Activated CD8-positive, alpha-beta memory T cell treated with anti-CD3 and anti-CD28 coated beads for 48 hours (primary cell): ENCODE results near the gene KIAA1671.

ENCODE experiments used
- DNase-seq, 3 experiments: peaks; one replicate each; pipeline ENCODE4 v3.0.0-alpha.2; 2020; ENCODE audit warnings: low read depth in 2 of 3, low spot score in 2 of 3

The KIAA1671 gene

DNA sequence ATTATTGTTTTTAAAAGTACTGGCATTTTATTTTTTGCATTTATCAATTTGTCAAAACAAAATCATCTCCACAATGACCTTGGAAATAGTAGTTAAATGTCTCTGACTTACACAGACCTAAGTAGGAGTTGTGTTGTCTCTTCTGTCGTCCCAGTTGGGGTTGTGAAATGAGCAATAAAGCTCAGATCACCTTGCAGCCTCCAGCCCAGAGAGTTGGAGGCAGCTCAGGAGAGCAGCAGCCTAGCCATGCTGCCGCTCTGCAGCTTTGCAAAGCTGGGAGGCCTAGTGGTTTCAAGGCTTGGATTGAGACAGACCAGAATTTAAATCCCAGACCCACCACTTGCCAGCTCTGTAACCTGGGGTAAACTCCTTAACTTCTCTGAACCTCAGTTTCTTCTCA lies 181.9 kb downstream of the KIAA1671 start:
- DNase-seq: no peak

DNA sequence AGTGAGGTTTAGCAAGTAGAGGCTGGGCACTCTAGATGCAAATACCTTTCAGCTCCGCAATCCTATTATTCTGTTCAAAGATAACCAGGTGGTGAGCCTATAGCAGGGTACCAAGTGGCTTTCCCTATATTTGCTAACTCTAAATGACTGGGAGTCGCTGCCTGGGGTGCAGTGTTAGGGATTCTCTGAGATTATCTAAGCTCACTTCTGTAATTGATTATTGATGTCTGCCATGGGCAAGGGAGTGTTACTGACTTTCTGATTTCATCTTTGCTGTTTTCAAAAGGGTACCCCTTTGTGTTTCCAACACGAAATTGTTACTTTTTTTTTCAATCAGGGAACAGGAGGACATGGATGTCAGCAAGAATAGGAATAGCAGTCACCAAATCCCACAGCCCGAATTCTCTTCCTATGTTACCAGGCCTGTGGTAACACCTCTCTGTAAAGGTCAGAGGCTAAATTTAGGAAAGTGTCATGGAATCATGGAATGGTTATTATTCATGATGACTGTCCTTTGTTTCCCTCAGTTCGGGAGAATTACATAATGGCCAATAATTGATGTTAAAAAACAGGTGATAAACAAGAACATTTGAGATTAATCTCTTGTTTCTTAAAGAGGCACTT lies 184.5 kb downstream of the KIAA1671 start:
- DNase-seq: no peak

DNA sequence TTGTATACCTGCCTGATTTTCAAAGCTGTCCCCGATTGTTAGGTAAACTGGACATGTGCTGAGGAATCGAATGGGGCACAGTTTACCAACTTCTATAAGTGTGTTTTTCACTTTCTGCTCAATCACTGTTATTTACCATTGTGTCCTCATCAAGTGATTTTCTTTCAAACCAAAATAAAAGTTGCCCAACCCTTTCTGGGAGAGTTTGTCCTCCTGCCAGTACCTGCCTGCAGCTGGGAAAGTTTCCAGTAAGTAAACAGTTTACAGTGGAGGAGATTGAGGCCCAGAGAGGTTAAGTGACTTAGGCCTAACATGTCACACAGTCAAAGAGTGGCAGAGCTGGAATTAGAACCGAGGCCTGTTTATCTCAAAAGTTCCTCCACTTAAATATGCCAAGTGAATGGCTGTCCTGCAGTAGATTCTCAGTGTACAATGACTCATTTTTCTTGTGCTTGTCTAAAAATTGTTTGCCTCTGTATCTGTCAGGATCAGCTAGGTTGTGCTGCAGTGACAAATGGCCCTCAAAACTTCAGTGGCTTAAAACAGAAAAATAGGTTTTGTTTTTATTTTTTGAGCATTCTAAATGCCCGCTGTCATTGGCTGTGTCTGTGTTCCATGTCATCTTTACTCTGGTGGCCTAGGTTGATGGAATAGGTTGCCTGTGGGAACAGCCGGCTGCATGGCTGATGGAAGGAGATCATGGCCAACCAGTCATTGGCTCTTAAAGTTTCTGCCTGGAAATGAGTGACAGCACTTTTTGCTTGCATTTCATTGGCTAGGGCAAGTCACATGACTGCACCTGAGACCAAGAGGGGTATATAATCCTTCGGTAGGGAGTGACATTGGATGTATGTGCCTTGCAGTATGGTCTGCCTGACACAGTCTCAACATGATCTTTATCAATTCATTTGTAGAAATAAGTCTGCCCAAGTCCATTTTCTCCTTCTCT lies 185.3 kb downstream of the KIAA1671 start:
- DNase-seq: no peak

DNA sequence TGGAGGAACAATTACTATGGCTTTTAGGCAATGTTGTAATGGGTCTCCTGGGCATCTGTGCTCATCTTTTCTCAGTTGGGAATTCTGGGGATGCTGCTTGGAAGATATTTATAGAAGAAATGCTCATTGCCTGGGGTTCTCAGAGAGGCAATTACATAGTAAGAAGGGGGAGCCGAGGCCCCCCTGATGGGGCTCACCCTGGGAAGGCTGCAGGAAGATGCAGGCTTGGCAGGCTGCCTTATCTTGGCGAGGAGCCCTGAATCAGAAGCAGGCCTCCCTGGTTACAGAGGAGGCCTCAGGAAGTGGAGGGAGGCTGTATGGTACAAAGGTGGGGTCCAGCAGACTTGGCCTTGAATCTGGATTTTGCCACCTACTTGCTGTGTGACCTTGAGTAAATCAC lies 186.5 kb downstream of the KIAA1671 start:
- DNase-seq: no peak

DNA sequence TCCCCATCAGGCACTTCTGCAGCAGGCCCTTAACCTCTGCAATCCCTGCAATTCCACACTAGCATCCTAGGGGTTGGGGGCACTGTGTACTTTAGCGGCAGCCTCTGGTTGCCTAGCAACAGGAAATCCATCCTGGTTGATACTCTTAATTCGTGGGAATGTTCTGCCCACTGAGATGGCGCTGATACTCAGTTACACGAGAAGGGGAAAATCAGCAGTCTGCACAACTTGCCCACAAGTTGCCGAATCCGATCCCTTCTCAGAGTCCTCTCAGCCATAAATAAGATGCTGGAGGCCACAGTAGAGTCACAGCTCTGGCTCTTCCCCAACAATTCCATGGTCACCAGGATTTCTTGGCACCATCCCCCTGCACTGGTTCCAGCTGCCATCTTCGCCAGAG lies 189.6 kb downstream of the KIAA1671 start:
- DNase-seq: no peak

DNA sequence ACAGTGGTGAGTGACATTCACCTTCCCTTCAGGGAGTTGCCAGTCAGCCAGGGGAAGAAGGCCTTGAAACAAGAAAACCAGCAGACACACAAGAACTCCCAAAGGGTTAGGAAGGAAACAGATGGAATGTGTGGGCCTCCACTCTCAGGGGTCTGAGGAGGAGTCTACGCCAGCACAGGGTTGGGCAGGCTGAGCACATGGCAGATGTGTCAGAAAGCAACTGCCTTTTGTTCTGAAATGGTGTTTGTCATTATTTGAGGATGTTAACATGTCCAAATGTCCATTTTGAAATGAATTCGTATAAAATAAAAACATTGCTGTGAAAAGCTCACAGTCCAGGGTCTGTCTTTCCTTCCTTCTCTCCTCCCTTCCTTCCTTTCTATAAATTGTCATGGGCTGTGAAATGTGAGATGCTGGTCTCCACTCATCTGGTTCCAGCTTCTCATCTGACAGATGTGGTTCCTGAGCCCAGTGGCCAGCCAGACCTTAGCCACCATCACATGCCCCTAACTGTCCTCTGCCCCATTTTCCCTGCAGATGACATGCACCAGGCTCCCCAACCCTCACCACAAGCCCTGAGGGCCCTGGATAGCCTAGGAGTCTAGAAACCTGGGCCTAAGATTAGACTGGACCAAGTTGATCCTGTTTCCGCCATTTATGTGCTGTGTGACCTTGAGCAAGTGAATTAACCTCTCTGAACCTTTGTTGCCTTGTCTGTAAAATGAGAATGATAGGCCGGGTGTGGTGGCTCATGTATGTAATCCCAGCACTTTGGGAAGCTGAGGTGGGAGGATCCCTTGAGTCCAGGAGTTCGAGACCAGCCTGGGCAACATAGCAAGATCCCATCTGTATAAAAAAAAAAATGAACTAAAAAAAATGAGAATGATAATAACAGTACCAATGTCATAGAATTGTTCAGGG lies 190.9 kb downstream of the KIAA1671 start:
- no peak for DNase-seq

DNA sequence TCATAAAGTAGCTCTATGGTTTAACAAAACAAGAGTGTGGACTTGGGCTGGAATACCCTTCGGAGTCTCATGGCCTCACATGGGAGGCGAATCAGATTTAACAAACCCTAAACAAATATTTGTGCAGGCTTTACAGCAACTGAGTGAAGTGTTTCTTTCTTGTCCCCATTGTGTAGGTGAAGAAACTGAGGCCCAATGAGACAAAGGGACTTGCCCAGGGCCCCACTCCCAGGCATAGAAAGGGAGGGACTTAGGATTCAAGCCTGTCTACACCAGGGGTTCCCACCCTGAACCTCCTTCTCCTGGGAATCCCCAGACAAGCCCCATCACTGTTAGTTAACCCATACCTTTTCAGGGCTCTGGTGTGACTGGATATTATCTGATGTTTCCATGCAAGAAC lies 192.0 kb downstream of the KIAA1671 start:
- DNase-seq: no peak

DNA sequence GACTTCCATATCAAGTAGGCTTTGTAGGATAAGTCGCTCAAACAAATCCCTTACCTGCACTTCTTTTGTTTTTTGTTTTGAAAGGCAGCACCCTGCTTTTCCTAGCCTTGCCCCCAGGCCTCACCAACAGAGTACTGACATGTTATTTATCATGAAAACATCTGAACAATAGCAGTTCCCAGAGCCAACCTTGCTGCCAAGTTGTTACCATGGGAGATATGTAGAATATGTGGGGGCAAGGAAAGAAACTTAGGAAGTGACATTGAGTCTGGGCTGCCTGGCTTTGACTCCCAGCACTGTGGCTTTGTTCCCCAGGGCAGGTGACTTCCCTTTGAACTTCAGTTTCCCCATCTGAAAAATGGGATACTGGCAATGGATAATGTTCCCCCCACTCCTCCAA lies 193.8 kb downstream of the KIAA1671 start:
- DNase-seq: no peak

DNA sequence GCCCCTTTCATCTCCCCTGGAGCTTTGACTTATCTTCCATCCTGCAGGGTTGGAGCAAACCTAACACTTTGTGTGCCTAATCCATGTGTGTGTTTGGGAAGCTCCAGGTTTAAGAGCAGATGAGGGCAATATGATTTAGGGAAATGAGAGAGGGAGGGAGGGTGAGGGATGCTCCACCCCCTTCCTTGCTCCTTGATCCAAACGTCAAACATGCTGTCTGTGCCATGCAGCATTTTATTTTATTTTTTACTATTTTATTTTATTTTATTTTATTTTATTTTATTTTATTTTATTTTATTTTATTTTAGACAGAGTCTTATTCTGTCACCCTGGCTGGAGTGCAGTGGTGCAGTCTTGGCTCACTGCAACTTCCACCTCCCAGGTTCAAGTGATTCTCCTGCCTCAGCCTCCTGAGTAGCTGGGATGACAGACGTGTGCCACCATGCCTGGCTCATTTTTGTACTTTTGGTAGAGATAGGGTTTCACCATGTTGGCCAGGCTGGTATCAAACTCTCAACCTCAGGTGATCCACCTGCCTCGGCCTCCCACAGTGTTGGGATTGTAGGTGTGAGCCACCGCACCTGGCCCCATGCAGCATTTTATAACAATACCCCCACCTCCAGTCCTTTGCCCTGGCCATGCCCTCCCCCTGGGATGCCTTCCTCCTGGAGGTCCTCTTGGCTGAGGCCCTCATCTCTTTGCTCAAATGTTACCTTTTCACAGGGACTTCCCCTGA lies 194.6 kb downstream of the KIAA1671 start:
- no peak for DNase-seq

DNA sequence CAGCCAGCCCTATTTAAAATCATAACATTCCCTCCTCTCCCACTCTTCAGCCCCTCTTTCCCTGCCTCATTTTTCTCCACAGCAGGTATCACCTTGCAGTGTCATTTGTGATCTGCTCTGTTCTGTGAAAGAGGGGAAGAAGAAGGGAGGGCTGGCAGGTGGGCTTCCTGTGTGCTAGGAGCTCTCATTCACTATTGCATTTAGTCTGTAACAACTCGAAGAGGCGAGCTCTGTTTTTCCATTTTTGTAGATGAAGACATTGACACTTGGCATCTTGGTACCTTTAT lies 195.1 kb downstream of the KIAA1671 start:
- no peak for DNase-seq

DNA sequence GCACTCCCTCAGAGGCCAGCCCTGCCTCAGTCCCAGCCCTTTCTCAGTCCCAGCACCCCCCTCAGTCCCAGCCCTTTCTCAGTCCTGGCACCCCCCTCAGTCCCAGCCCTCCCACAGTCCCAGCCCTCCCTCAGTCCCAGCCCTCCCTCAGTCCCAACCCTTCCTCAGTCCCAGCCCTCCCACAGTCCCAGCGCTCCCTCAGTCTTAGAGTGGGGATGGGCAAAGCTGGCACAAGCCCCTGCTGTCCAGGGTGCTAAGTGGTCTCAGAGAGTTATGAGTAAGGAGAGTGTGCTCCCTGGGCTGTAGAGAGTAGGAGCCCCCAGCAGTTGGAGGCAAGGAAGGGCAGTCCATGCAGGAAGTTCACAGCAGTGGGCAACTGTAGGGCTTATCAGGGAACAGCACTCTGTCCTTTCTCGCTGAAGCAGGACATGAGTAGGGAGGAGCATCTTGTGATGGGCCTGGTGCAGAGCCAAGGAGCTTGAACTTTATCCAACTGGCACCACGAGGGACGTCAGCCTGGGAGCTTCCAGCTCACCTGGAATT lies 195.7 kb downstream of the KIAA1671 start:
- no peak for DNase-seq

DNA sequence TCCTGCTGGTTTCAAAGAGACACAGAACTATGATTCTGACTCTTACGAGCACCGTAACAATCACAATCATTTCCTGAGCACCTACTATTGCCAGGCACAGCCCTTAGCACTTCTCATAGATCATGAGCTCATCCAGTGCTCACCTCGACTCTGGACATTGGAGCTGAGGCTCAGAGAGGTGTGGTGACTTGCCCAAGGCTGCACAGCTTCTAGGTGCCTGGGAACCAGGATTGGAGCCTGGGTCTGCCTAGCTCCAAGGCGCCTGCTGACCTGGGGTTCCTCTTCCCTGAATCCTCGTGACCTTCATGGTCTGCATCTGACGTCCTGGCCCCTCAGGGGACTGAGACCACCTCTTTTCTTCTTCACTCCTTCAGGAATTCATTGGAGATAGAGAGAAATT lies 196.5 kb downstream of the KIAA1671 start:
- no peak for DNase-seq

DNA sequence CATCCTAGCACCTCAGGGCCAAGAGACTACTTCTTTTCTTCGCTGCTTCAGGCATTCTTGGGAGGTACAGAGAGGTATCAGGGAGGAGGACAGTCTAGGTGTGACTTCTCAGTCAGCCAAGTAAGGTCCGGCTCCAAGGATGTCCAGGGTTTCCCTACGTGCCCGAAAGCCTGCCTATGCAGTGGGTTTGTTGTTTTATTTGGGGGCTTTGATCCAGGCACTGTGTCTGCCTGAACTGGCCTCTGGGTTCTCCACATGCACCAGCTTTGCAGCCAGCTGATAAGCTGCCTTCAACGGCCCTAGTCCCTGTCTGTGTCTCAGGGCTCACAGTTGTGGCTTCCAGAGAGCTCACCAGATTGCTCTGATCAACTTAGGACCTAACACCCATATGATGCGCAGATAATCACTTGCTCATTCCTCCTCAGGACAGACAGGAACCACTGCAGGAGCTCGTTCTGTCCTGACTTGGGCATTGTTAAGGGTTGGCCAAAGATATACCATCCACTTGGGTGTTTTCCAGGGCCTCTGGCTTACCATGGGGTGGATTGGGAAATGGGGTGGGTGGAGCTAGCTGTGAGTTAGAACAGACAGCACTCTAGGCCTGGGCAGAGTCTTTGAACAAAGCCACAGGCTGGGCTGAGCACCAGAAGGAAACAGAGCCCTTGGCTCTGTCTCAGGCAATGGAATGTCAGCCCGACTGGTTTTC lies 201.6 kb downstream of the KIAA1671 start:
- no peak for DNase-seq

DNA sequence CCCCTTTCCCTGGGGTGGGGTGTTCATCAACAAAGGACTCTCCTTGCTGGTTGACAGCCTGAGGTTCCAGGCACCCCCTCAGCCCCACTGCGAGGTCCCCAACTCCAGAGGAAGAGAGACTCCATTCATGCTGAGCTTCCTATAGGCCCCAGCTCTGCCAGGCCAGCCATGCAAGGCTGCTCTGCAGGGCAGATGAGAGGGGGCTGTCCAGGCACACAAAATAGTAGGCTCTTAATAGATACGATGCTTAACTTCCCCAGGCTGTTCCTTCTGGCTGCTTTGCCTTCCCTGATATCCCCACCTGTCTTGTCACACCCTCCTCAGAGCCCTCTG lies 202.1 kb downstream of the KIAA1671 start:
- no peak for DNase-seq

DNA sequence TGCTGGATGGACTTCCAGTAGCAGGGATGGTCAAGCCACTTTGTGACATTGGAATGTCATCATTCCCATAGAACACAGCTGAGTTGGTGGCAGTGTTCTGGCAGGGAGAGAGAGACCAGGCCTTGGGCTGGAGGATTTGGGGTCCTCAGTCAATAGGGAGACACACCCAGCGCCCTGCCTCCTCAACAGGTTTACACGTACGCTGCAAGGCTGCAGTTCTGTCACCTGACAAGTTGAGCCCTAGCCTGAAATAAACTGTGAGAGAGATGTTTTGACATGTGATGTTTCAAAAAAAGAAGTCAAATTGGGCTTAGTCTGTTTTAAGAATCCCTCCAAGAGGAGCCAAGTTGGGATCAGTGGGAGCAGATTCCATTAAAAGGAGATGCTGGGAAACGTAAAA lies 204.2 kb downstream of the KIAA1671 start:
- no peak for DNase-seq

DNA sequence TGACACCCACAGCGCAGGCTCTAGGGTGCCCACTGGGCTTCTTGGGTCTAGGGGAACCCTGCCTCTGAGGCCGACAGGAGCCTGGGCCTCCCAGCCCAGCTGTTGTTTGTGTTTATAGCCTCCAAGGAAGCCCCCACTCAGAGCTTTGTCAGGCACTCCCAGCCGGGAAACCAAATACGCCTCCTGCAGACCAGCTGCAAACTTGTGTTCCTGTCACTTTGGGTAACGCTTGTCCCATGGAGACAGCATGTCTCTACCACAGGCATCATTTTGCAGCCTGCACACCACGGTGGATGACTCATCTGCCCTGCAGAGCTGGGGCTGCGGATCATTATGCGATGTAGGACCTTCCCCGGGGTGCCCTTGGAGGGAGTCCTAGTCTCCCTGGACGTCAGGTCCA lies 206.5 kb downstream of the KIAA1671 start:
- DNase-seq: no peak

DNA sequence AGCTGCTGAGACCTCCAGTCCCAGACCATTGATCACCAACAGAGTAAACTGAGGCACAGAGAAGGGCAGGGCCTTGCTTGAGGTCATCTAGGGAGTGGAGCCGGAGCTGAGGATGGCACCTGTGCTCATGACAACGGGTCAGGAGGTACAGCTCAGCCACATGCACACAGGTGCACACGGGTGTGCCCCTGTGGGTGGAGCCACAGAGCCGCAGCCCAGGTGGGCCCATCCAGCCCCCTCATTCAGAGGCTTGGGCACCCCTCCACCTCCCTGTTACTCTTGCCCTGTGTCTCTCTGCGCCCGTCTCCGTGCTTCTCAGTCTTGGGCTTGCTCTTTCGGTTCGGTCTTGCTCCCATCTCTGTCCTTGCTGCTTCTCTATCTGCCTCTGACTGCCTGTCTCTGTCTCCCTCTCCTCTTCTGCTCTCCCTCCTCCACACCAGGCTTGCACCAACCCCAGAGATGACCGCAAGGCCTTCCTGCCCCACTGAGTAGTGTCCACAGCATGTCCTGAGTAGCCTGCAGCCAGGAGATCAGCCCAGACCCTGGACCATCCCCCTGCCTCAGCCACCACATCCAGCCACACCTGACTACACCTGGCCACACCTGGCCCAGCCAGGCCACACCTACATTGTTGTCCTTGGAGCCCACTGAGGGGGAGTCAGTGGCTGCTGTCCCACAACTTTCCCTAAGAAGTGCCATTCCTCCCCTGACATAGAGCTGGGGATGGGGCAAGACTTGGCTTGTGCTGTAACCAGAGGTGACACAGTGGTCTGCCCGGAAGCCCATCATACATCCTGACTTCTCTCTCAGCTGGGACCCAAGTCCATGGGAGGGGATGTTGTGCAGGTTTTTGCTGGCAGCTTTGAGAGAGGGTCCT lies 207.8 kb downstream of the KIAA1671 start:
- DNase-seq: no peak

DNA sequence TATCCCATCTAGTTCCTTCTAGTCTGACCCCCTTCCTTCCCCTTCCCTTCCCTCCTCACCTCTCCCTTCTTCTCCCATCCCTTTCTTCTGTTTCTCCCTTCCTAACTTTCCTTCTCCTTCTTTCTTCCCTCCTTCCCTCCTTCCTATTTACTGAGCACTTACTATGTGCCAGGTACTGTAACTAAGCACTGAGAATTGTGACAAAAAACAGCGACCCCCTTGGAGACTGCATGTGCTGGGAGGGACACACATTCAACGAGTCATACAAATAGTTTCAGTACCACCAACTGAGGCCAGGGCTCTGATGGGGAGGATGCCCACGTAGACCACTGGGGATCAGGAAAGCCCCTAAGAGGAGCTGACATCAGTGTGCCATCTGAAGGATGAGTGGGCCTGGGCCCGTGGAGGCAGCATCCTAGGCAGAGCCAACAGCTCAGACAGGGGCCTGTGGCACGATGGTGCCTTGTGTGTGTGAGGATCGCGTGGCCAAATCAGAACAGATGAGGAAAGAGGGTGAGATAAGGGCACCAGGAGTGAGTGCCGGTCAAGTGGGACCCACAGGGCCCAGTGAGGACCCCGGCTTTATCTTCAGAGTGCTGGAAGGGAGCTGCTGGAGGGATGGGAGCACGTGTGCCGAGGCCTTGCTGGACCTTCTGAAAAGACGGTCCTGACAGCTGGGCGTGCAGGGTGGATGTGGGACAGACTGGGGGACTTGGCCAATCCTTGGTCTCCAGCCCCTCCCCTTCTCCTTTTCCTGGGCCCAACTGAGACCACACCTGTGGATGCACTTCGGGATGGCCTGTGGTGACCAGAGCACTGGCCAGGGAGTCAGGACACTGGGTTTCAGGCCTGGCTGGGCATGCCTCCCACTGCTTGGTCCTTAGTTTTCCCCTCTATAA lies 208.8 kb downstream of the KIAA1671 start:
- no peak for DNase-seq
